Astrocyte (in vitro differentiated cells and primary cell): Measurements from ENCODE around the gene KCNMA1. TPM values are rescaled to one million over a fixed set of nuclear protein-coding genes. Genes with fewer than 3 reads are reported as not detected.
A peak's percentile ranks its signal among the peaks of the same experiment; 100 is the strongest.

Experiments
- DNase-seq: peaks from one replicate; pipeline ENCODE4 v3.0.0-alpha.2; 2010; ENCODE audit warnings: low read depth
- FAIRE-seq: peaks from 2 replicates; lab custom pipeline; 2011; peaks lifted over from hg19 to GRCh38; lab: Jason Lieb, UNC
- H2AFZ ChIP-seq: 2 replicates; pipeline ENCODE4 v1.6.0; 2012; ENCODE audit warnings: low read depth, low read length, inconsistent platforms
- H3K27ac ChIP-seq: 2 replicates; pipeline ENCODE4 v1.5.1; 2011; ENCODE audit warnings: low read depth, low read length, inconsistent platforms
- H3K27me3 ChIP-seq: 2 replicates; pipeline ENCODE4 v1.6.0; 2011; ENCODE audit warnings: low read length, inconsistent platforms; ENCODE audit not compliant: insufficient read depth
- H3K36me3 ChIP-seq: 2 replicates; pipeline ENCODE4 v1.5.1; 2011; ENCODE audit warnings: low read length, inconsistent platforms; ENCODE audit not compliant: insufficient read depth
- H3K4me1 ChIP-seq: 2 replicates; pipeline ENCODE4 v1.5.1; 2011; ENCODE audit warnings: low read length, inconsistent platforms; ENCODE audit not compliant: insufficient read depth
- H3K4me2 ChIP-seq: 2 replicates; pipeline ENCODE4 v1.6.0; 2012; ENCODE audit warnings: low read length, inconsistent platforms
- H3K4me3 ChIP-seq: 2 replicates; pipeline ENCODE4 v1.5.1; 2011; ENCODE audit warnings: low read depth, mild to moderate bottlenecking, low read length, inconsistent platforms; ENCODE audit not compliant: insufficient read depth
- H3K79me2 ChIP-seq: 2 replicates; pipeline ENCODE4 v1.6.0; 2012; ENCODE audit warnings: mild to moderate bottlenecking, low read length, inconsistent platforms; ENCODE audit not compliant: insufficient read depth
- H3K9ac ChIP-seq: 2 replicates; pipeline ENCODE4 v1.6.0; 2012; ENCODE audit warnings: mild to moderate bottlenecking, low read length, inconsistent platforms
- H3K9me3 ChIP-seq: 2 replicates; pipeline ENCODE4 v1.5.1; 2012; ENCODE audit warnings: low read depth, mild to moderate bottlenecking, low read length, inconsistent platforms; ENCODE audit not compliant: insufficient read depth
- H4K20me1 ChIP-seq: 2 replicates; pipeline ENCODE4 v1.6.0; 2012; ENCODE audit warnings: low read length, inconsistent platforms; ENCODE audit not compliant: insufficient read depth
- H3K27ac Mint-ChIP-seq: one replicate; pipeline ENCODE4 v1.8.0; 2021; ENCODE audit warnings: mild to moderate bottlenecking, mixed read lengths; ENCODE audit not compliant: unreplicated experiment
- H3K27me3 Mint-ChIP-seq: one replicate; pipeline ENCODE4 v1.8.0; 2021; ENCODE audit warnings: low read depth, mixed read lengths; ENCODE audit not compliant: unreplicated experiment
- H3K36me3 Mint-ChIP-seq: one replicate; pipeline ENCODE4 v1.8.0; 2021; ENCODE audit warnings: low read depth, mixed read lengths; ENCODE audit not compliant: unreplicated experiment
- H3K4me1 Mint-ChIP-seq: one replicate; pipeline ENCODE4 v1.8.0; 2021; ENCODE audit warnings: low read depth, mixed read lengths; ENCODE audit not compliant: unreplicated experiment
- H3K4me3 Mint-ChIP-seq: one replicate; pipeline ENCODE4 v1.8.0; 2021; ENCODE audit warnings: mild to moderate bottlenecking, moderate library complexity, mixed read lengths; ENCODE audit not compliant: unreplicated experiment
- H3K9me3 Mint-ChIP-seq: one replicate; pipeline ENCODE4 v1.8.0; 2021; ENCODE audit warnings: mild to moderate bottlenecking, mixed read lengths; ENCODE audit not compliant: unreplicated experiment
- CTCF ChIP-seq: IDR thresholded peaks from 2 replicates; pipeline ENCODE4 v1.5.1; 2011; ENCODE audit warnings: low read depth, mild to moderate bottlenecking, inconsistent platforms, low read length, moderate library complexity; ENCODE audit not compliant: insufficient read depth
- EZH2 ChIP-seq: IDR thresholded peaks from 2 replicates; pipeline ENCODE4 v1.6.1; 2012; ENCODE audit warnings: mild to moderate bottlenecking, low read length, inconsistent platforms; ENCODE audit not compliant: insufficient read depth
- total RNA-seq: library from RNA; stranded (reverse); gene quantifications from 2 replicates; pipeline ENCODE4 v1.2.1, GENCODE V29; 2021

The KCNMA1 gene
- total RNA-seq, 1 donor from 2014 or later = 45.8 TPM

GRCh38 chr10:77537071-77537470 lies 100.5 kb downstream of the KCNMA1 start:
- no peak overlapping the region for H3K4me2 ChIP-seq
- H3K79me2 ChIP-seq = peaks cover 19% of the 10 kb centered on the region
- H3K9me3 ChIP-seq = no peaks in the 10 kb centered on the region
- Mint-ChIP-seq H3K36me3 (peaks cover 2% of the 10 kb centered on the region), H3K27ac (no peak overlapping the region), H3K4me1 (peaks cover 12% of the 10 kb centered on the region), H3K9me3 (no peaks in the 10 kb centered on the region), H3K4me3 (no peak overlapping the region), H3K27me3 (no peaks in the 10 kb centered on the region)
- TF ChIP-seq EZH2 (no peak), CTCF (no peak)
- DNase-seq (no peak), FAIRE-seq (no peak)
- H3K4me3 ChIP-seq = no peak overlapping the region
- peaks cover 16% of the 10 kb centered on the region for H3K4me1 ChIP-seq
- no peaks in the 10 kb centered on the region for H3K36me3 ChIP-seq
- H4K20me1 ChIP-seq = no peaks in the 10 kb centered on the region
- no peak overlapping the region for H3K27ac ChIP-seq
- H2AFZ ChIP-seq = no peak overlapping the region
- no peaks in the 10 kb centered on the region for H3K27me3 ChIP-seq
- H3K9ac ChIP-seq = no peak overlapping the region

GRCh38 chr10:77533887-77534278 lies 103.7 kb downstream of the KCNMA1 start:
- Mint-ChIP-seq H3K9me3 (no peaks in the 10 kb centered on the region), H3K27ac (no peak overlapping the region), H3K36me3 (no peaks in the 10 kb centered on the region), H3K4me1 (peaks cover 36% of the 10 kb centered on the region), H3K27me3 (no peaks in the 10 kb centered on the region), H3K4me3 (no peak overlapping the region)
- Histone ChIP-seq H3K9ac (no peak overlapping the region), H4K20me1 (no peaks in the 10 kb centered on the region), H3K4me3 (no peak overlapping the region), H2AFZ (no peak overlapping the region), H3K36me3 (no peaks in the 10 kb centered on the region), H3K79me2 (peaks cover 30% of the 10 kb centered on the region), H3K4me1 (peaks cover 41% of the 10 kb centered on the region), H3K9me3 (no peaks in the 10 kb centered on the region), H3K27me3 (no peaks in the 10 kb centered on the region), H3K27ac (no peak overlapping the region), H3K4me2 (no peak overlapping the region)
- DNase-seq = no peak
- TF ChIP-seq CTCF = no peak
- FAIRE-seq = no peak

DNA sequence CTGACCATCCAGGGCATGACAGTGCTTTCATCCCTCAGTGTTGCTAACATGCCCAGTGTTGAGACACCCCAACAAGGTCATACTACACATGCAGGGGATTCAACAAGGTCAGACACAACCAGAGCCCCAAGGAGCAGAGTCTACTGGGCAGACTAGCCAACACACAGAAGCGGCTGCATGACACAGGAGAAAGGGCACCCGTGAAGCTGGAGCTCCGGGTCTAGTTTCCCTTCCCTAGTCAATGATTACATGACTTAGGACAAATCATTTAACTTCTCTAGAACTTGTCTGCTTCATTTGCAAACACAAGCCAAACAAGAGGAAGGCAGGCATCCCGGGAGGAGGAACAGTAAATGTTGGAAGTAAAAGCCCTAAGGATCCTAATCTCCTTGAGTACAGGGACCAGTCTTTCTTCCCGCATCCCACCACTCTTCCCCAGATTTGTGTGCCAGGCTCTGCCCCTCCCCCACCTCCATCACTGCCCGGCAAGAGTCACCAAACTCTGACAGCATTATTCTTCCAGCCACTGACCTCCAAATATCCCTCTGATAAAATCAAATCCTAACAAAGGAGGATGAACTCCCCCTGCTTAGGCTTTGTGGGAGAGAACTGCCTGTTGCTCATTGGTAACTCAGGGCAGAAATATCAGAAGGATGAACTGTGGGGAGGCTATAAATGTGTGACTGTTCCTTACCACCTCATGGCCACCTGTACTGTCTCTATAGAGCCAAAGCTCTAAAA lies 104.3 kb downstream of the KCNMA1 start:
- Histone ChIP-seq H3K4me2 (no peak overlapping the region), H2AFZ (no peak overlapping the region), H3K9ac (no peak overlapping the region), H3K36me3 (no peaks in the 10 kb centered on the region), H3K4me3 (no peak overlapping the region), H3K27ac (no peak overlapping the region), H4K20me1 (no peaks in the 10 kb centered on the region), H3K79me2 (peaks cover 33% of the 10 kb centered on the region), H3K27me3 (no peaks in the 10 kb centered on the region), H3K4me1 (peaks cover 41% of the 10 kb centered on the region), H3K9me3 (no peaks in the 10 kb centered on the region)
- TF ChIP-seq CTCF = no peak
- no peak for TF ChIP-seq EZH2
- Mint-ChIP-seq H3K4me3 (peak overlapping the region; percentile 4), H3K27me3 (no peaks in the 10 kb centered on the region), H3K36me3 (no peaks in the 10 kb centered on the region), H3K27ac (no peak overlapping the region), H3K9me3 (no peaks in the 10 kb centered on the region), H3K4me1 (peaks cover 36% of the 10 kb centered on the region)
- DNase-seq = no peak
- no peak for FAIRE-seq
